SU-DHL-6 (cell line): Measurements from ENCODE around the gene FAM47E.

Source experiments
- H2AFZ ChIP-seq: fragments of 200-600 bp; sonication (generic); 2 replicates; pipeline ENCODE4 v1.6.1; 2014; ENCODE audit warnings: low read depth, mild to moderate bottlenecking, moderate library complexity, mixed read lengths, antibody characterized with exemption, low read length; ENCODE audit not compliant: severe bottlenecking
- H3F3A ChIP-seq: fragments of 200-600 bp; shearing (Covaris generic); 2 replicates; pipeline ENCODE4 v1.6.0; 2016; ENCODE audit warnings: antibody characterized with exemption, mild to moderate bottlenecking; ENCODE audit not compliant: insufficient read depth
- H3K27ac ChIP-seq: fragments of 200-600 bp; sonication (generic); 2 replicates; pipeline ENCODE4 v1.5.1; 2016; ENCODE audit warnings: low read depth, mild to moderate bottlenecking, low read length, moderate library complexity, mixed read lengths
- H3K27me3 ChIP-seq: fragments of 200-600 bp; sonication (generic), shearing (Covaris generic); 2 replicates; pipeline ENCODE4 v1.6.0; 2014; ENCODE audit warnings: mild to moderate bottlenecking, low read length
- H3K36me3 ChIP-seq: fragments of 200-600 bp; sonication (generic); 2 replicates; pipeline ENCODE4 v1.6.1; 2014; ENCODE audit warnings: mild to moderate bottlenecking, low read length, mixed read lengths
- H3K4me2 ChIP-seq: fragments of 300-600, 200-600 bp; shearing (Covaris generic), sonication (generic); 2 replicates; pipeline ENCODE4 v1.6.0; 2014; ENCODE audit warnings: low read length, low read depth, mild to moderate bottlenecking; ENCODE audit not compliant: poor library complexity, severe bottlenecking
- H3K4me3 ChIP-seq: fragments of 200-600 bp; sonication (generic); 2 replicates; pipeline ENCODE4 v1.5.1; 2014; ENCODE audit warnings: antibody characterized with exemption, low read length, mild to moderate bottlenecking, mixed read lengths; ENCODE audit not compliant: insufficient read depth, poor library complexity, severe bottlenecking
- H3K79me2 ChIP-seq: fragments of 200-600 bp; sonication (generic); 2 replicates; pipeline ENCODE4 v1.6.1; 2014; ENCODE audit warnings: mild to moderate bottlenecking, low read length, moderate library complexity; ENCODE audit not compliant: insufficient read depth
- H3K9ac ChIP-seq: fragments of 200-600 bp; sonication (generic); 2 replicates; pipeline ENCODE4 v1.7.0; 2014; ENCODE audit warnings: mild to moderate bottlenecking, low read length
- H3K9me2 ChIP-seq: fragments of 200-600 bp; sonication (generic); replicated peaks from 2 replicates; pipeline ENCODE4 v1.6.1; 2014; ENCODE audit warnings: low read length; ENCODE audit not compliant: insufficient read depth
- H3K9me3 ChIP-seq: fragments of 200-600 bp; sonication (generic); 2 replicates; pipeline ENCODE4 v1.6.1; 2014; ENCODE audit warnings: low read length, mixed read lengths; ENCODE audit not compliant: insufficient read depth
- H4K20me1 ChIP-seq: fragments of 200-600 bp; sonication (generic); 2 replicates; pipeline ENCODE4 v1.6.1; 2014; ENCODE audit warnings: low read depth, mild to moderate bottlenecking, antibody characterized with exemption, low read length, moderate library complexity, mixed read lengths
- EZH2phosphoT487 ChIP-seq: fragments of 200-600 bp; sonication (generic), shearing (Covaris generic); conservative IDR thresholded peaks from 2 replicates; pipeline ENCODE4 v1.6.1; 2018; ENCODE audit warnings: mild to moderate bottlenecking, antibody characterized with exemption, low read length, moderate library complexity, mixed read lengths
- TF ChIP-seq, protein P1 (sequence below): fragments of 200-600 bp; sonication (generic); IDR thresholded peaks from one replicate; pipeline ENCODE4 v1.5.1; 2017; ENCODE audit warnings: antibody characterized with exemption, mild to moderate bottlenecking, low read length, moderate library complexity; ENCODE audit not compliant: insufficient read depth, poor library complexity, severe bottlenecking

FAM47E gene

DNA sequence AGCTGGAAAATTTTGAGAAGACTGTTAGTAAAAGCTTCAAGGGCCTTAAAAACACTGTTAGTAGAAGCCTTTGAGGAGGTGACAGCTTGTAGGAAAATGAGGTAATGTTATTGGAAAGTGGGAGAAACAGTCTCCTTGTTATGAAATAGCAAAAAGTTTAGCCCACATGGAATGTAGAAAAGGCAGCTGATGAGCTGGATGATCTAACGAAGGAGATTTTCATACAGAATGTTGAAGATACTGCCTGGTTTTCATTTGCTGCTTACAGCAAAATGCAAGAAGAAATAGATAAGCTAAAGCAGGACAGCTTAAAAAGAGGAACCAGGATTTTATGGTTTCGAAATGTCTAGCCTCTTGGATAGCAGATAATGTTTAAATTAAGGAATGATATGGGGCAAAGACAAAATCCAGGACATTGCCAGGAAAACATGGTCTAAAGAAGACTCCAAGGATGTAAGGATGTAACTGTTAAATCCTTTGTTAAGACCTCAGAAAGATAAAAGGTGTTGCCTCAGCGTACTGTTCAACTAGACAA is 44.8 kb downstream of the FAM47E start:
- H3K27ac ChIP-seq = no peak overlapping the region
- H3K9ac ChIP-seq = no peak overlapping the region
- no peaks in the 10 kb centered on the region for H3K79me2 ChIP-seq
- H3K36me3 ChIP-seq = no peaks in the 10 kb centered on the region
- H4K20me1 ChIP-seq = no peaks in the 10 kb centered on the region
- H3K4me2 ChIP-seq = no peak overlapping the region
- H3K9me2 ChIP-seq = no peaks in the 10 kb centered on the region
- H3K4me3 ChIP-seq = no peak overlapping the region
- H3K27me3 ChIP-seq = no peaks in the 10 kb centered on the region
- H2AFZ ChIP-seq = no peak overlapping the region
- H3K9me3 ChIP-seq = no peaks in the 10 kb centered on the region
- TF ChIP-seq, protein P1, sequence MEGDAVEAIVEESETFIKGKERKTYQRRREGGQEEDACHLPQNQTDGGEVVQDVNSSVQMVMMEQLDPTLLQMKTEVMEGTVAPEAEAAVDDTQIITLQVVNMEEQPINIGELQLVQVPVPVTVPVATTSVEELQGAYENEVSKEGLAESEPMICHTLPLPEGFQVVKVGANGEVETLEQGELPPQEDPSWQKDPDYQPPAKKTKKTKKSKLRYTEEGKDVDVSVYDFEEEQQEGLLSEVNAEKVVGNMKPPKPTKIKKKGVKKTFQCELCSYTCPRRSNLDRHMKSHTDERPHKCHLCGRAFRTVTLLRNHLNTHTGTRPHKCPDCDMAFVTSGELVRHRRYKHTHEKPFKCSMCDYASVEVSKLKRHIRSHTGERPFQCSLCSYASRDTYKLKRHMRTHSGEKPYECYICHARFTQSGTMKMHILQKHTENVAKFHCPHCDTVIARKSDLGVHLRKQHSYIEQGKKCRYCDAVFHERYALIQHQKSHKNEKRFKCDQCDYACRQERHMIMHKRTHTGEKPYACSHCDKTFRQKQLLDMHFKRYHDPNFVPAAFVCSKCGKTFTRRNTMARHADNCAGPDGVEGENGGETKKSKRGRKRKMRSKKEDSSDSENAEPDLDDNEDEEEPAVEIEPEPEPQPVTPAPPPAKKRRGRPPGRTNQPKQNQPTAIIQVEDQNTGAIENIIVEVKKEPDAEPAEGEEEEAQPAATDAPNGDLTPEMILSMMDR = no peak
- no peak for TF ChIP-seq EZH2phosphoT487
- no peaks in the 10 kb centered on the region for H3F3A ChIP-seq

DNA sequence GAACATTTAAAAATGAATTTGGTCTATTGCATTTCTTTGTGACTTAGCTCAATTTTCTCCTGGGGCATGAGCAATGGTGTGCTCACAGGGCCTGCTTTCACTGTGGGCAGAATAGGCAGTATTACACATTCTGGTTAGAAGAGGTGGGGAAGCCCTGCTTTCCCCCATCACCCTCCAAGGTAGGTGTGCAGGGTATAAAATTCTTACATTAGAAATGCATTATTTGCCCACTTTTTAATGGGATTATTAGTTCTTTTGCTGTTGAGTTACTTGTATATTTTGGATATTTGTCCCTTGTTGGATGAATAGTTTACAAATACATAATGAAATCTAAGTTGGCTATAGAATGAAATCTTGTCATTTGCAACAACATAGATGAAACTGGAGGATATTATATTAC is 46.7 kb downstream of the FAM47E start:
- no peak overlapping the region for H3K4me3 ChIP-seq
- no peaks in the 10 kb centered on the region for H3K36me3 ChIP-seq
- no peak overlapping the region for H3K9ac ChIP-seq
- H3K27me3 ChIP-seq = no peaks in the 10 kb centered on the region
- TF ChIP-seq, protein P1 = no peak
- no peak for TF ChIP-seq EZH2phosphoT487
- H3F3A ChIP-seq = no peaks in the 10 kb centered on the region
- no peaks in the 10 kb centered on the region for H3K9me2 ChIP-seq
- H3K9me3 ChIP-seq = no peaks in the 10 kb centered on the region
- no peaks in the 10 kb centered on the region for H4K20me1 ChIP-seq
- H2AFZ ChIP-seq = no peak overlapping the region
- H3K4me2 ChIP-seq = no peak overlapping the region
- no peak overlapping the region for H3K27ac ChIP-seq
- H3K79me2 ChIP-seq = no peaks in the 10 kb centered on the region

DNA sequence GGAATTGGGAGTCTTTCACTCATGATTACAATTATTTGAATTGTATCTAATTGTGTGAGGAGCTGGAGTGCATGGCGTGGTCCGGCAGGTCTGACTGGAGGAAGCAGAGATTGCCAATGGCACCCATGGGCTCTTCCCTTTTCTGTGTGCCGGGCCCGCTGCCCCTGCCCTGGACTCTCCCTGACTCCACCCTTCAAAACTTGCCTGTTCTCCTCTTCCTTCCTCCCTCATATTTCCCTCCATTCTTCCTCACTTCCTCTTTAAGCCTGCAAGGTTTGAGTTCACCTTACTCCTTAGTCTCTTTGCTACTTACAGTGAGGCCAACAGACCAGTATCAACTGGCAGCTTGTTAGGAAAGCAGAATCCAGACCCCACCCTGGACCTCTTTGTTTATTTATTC is 48.5 kb downstream of the FAM47E start:
- no peak overlapping the region for H2AFZ ChIP-seq

More for the DNA sequence above, 48.5 kb downstream of the FAM47E start:
- H4K20me1 ChIP-seq = no peaks in the 10 kb centered on the region
- H3K27ac ChIP-seq = no peak overlapping the region
- H3K9me3 ChIP-seq = no peaks in the 10 kb centered on the region
- no peaks in the 10 kb centered on the region for H3K9me2 ChIP-seq
- H3F3A ChIP-seq = no peaks in the 10 kb centered on the region
- no peak for TF ChIP-seq EZH2phosphoT487
- TF ChIP-seq, protein P1 = no peak
- no peaks in the 10 kb centered on the region for H3K79me2 ChIP-seq
- no peak overlapping the region for H3K4me3 ChIP-seq
- H3K4me2 ChIP-seq = no peak overlapping the region
- no peaks in the 10 kb centered on the region for H3K36me3 ChIP-seq
- no peaks in the 10 kb centered on the region for H3K27me3 ChIP-seq
- no peak overlapping the region for H3K9ac ChIP-seq
